Stomach smooth muscle (tissue), 2 donors: ENCODE measurements around the gene TMC4.
A peak's percentile ranks its signal among the peaks of the same experiment; 100 is the strongest.
"Not testable (repeated sequence)": the region's sequence is repeated elsewhere in the genome, so short reads cannot be mapped to it uniquely, and the experiment has no call there.

ENCODE experiments used
- H3K27ac ChIP-seq: one replicate; pipeline ENCODE4 v1.7.0; 2013; ENCODE audit warnings: mild to moderate bottlenecking, low read length, inconsistent platforms
- H3K27me3 ChIP-seq, 2 donors: one replicate each; pipeline ENCODE4 v1.7.0; 2013; ENCODE audit warnings: low read length in 2 of 2; ENCODE audit not compliant: insufficient read depth in 2 of 2, control insufficient read depth in 1 of 2
- H3K36me3 ChIP-seq, 2 donors: one replicate each; pipeline ENCODE4 v1.7.0; 2013; ENCODE audit warnings: low read length in 2 of 2; ENCODE audit not compliant: control insufficient read depth in 2 of 2, insufficient read depth in 2 of 2
- H3K4me1 ChIP-seq: one replicate; pipeline ENCODE4 v1.7.0; 2013; ENCODE audit warnings: low read length; ENCODE audit not compliant: control insufficient read depth, insufficient read depth
- H3K4me3 ChIP-seq, 2 donors: one replicate each; pipeline ENCODE4 v1.7.0; 2013; ENCODE audit warnings: low read length in 2 of 2
- H3K9ac ChIP-seq, 2 donors: one replicate each; pipeline ENCODE4 v1.7.0; 2013; ENCODE audit warnings: low read length in 2 of 2, mild to moderate bottlenecking in 1 of 2
- H3K9me3 ChIP-seq, 2 donors: one replicate each; pipeline ENCODE4 v1.7.0; 2013; ENCODE audit warnings: low read length in 2 of 2; ENCODE audit not compliant: control insufficient read depth in 2 of 2
- donor health status: healthy.
- donor health status: Pancreatic carcinoma.

Gene TMC4

DNA sequence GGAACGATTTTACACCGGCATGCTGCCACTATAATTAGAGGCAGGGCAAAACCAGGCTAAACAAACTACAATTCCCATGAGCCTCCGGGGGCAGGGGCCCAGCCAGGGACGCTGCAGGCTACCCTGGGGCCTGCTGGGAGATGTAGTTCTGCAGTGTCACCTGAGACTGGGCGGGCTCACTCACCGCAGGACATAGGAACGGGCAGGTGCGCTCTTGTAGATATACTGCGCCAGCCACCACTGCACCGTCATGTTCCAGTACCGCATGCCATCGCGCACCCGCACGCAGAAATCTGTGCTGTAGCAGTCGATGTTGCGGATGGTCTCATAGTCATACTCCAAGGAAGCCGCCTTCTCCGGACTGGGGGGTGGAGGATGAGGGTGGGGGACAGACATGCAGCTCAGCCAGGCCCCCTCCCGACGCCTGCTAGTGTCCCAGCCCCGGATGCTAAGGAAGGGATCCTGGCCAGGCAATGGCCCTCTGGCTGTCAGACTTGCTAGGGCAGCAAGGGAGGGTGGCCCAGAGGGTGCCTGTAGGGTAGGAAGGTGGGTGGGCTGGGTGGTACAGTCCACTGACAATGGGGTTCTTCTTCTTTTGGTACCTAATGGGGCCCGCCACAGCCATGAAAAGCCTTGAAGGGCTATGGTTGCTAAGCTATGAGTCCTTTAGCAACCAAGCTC, 5.8 kb upstream of the TMC4 start:
- Histone ChIP-seq H3K9ac (no peak overlapping the region), H3K4me1 (no peaks in the 10 kb centered on the region), H3K4me3 (no peak overlapping the region), H3K36me3 (peaks cover 0 to 10% of the 10 kb centered on the region in 2 donors), H3K27me3 (peaks cover 0 to 2% of the 10 kb centered on the region in 2 donors), H3K27ac (no peak overlapping the region), H3K9me3 (no peaks in the 10 kb centered on the region)

GRCh38 chr19:54173951-54174834, 1.2 kb upstream of the TMC4 start:
- Histone ChIP-seq H3K4me3 (no peak overlapping the region), H3K4me1 (no peaks in the 10 kb centered on the region), H3K36me3 (peaks cover 0 to 2% of the 10 kb centered on the region in 2 donors), H3K27ac (no peak overlapping the region), H3K9me3 (no peaks in the 10 kb centered on the region), H3K27me3 (peaks cover 6 to 8% of the 10 kb centered on the region in 2 donors), H3K9ac (no peak overlapping the region)

DNA sequence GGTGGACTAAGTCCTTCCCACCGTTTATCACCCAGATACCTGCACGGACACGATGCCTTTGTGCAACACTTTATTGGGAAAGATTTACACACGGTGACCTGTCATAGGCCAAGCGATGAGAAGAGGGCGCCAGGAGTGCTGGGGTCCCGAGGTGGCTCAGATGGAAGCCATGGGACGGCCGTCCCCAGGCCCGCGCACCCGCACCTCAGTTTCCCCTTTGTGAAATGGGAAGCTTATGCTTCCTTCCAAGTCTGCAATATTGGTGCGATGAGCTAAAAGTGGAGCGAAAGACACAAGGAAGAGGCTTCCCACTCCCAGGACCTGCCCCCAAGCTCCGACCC, 369 bp upstream of the TMC4 start:
- Histone ChIP-seq H3K9ac (no peak overlapping the region), H3K36me3 (peaks cover 0 to 2% of the 10 kb centered on the region in 2 donors), H3K27me3 (peaks cover 6 to 8% of the 10 kb centered on the region in 2 donors), H3K4me1 (peaks cover 2% of the 10 kb centered on the region), H3K27ac (no peak overlapping the region), H3K9me3 (no peaks in the 10 kb centered on the region), H3K4me3 (no peak overlapping the region)

DNA sequence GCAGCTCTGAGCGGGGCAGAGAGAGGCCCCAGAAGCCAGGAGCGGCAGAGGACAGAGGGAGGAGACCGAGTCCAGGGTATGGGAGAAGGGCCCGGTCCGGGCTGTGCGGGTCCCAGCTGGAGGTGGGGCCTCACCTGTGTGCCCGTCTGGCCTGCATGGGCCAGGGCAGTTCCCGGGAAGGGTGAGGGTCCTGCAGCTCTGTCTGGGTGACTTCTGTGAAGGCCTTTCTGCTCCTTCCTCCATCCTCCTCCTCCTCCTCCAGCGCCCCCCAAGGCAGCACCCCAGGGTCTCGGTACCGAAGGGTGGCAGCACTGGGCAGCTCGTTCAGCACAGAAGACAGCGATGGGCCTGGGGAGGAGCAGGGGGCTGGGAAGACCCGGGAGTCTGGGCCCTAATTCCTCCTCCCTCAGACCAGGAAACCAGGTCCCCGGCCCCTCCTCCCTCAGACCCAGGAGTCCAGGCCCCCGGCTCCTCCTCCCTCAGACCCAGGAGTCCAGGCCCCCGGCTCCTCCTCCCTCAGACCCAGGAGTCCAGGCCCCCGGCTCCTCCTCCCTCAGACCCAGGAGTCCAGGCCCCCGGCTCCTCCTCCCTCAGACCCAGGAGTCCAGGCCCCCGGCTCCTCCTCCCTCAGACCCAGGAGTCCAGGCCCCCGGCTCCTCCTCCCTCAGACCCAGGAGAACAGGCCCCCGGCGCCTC, 1.1 kb downstream of the TMC4 start:
- H3K9me3 ChIP-seq, H3K9ac ChIP-seq, H3K36me3 ChIP-seq, H3K4me1 ChIP-seq, H3K4me3 ChIP-seq, H3K27ac ChIP-seq: not testable (repeated sequence)
- H3K27me3 ChIP-seq: peaks cover 8 to 11% of the 10 kb centered on the region in 2 donors

DNA sequence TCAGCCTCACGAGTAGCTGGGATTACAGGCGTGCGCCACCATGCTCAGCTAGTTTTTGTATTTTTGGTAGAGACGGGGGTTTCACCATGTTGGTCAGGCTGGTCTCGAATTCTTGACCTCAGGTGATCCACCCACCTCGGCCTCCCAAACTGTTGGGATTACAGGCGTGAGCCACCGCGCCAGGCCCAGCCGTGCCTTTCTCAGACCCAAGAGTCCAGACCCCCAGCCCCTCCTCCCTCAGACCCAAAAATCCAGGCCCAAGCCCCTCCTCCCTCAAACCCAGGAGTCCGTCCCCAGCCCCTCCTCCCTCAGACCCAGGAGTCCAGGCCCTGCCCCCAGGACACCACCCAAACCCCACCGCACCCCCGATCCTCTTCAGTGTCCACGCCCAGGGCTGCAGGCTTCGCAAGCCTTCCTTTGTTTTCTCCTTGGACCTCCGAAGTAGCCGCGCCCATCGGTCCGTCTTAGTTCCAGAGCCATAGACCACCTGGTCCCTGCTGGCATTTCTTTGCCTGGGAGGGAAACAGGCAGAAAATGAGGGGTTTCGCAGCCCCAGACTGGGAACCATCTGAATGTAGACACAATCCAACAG, 3.7 kb downstream of the TMC4 start:
- Histone ChIP-seq H3K27me3 (peaks cover 18 to 21% of the 10 kb centered on the region in 2 donors), H3K36me3 (no peaks in the 10 kb centered on the region), H3K4me1 (peaks cover 6% of the 10 kb centered on the region), H3K27ac (no peak overlapping the region), H3K4me3 (no peak overlapping the region), H3K9me3 (no peaks in the 10 kb centered on the region), H3K9ac (no peak overlapping the region)

DNA sequence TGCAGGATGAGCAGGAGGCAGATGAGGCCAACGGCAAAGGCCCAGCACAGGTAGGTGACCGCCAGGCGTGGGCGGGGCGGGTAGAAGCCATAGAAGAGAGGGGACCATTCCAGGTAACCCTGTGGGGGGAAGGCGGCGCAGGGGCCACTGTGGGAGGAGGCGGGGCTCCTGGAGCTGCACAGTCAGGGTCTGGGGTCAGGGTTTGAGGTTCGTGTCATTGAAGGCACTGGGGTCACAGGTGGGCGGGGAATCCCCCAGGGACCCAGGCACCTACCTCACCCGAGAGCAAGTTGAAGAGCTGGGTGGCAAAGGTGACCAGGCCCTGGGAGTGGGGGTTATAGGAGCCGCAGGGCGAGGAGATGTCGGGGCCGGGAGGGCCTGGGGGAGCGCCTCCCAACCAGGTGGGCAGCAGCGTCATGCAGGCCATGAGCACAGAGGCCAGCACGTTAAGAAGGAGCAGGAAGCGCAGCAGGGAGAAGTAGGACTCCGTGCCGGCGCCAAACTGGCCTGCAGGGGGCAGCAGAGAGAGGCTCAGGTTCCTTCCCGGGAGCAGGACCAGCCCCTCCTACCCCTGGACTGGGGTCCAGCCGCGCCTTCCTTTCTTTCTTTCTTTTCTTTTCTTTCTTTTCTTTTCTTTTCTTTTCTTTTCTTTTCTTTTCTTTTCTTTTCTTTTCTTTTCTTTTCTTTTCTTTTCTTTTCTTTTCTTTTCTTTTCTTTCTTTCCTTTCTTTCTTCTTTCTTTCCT, 4.6 kb downstream of the TMC4 start:
- Histone ChIP-seq H3K27me3 (peaks cover 14 to 23% of the 10 kb centered on the region in 2 donors), H3K4me1 (peaks cover 7% of the 10 kb centered on the region), H3K36me3 (no peaks in the 10 kb centered on the region), H3K27ac (no peak overlapping the region), H3K9me3 (no peaks in the 10 kb centered on the region), H3K9ac (no peak overlapping the region), H3K4me3 (no peak overlapping the region)

DNA sequence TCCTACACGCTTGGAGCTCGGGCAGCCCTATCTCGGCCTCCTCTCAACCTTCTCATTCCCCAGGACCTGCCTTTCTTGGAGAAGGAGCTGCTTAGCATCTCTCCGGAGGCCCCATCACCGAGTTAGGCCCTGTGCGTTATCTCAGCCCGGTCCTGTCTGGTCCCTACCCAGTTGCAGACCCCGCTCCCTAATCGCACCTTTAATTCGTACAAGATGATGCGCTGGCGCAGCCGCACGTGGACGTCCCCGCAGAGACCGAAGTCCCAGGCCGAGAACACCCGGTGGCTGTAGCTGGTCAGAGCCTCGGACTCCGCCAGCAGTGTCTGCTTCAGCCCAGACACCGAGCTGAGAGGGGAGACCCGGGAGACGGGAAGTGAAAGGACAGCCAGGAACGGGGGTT, 7.7 kb downstream of the TMC4 start:
- Histone ChIP-seq H3K36me3 (no peaks in the 10 kb centered on the region), H3K27me3 (peaks cover 9 to 17% of the 10 kb centered on the region in 2 donors), H3K9me3 (no peaks in the 10 kb centered on the region), H3K4me1 (peaks cover 21% of the 10 kb centered on the region), H3K27ac (no peak overlapping the region), H3K4me3 (no peak overlapping the region), H3K9ac (no peak overlapping the region)

- Histone ChIP-seq H3K4me1 (peaks cover 24% of the 10 kb centered on the region), H3K9me3 (no peaks in the 10 kb centered on the region), H3K27ac (no peak overlapping the region), H3K36me3 (no peaks in the 10 kb centered on the region), H3K27me3 (peaks cover 9 to 17% of the 10 kb centered on the region in 2 donors), H3K9ac (no peak overlapping the region), H3K4me3 (peak overlapping the region in 1 of 2 donors; percentile 35)
Observed at GRCh38 chr19:54164369-54165068, 8.4 kb downstream of the TMC4 start.

DNA sequence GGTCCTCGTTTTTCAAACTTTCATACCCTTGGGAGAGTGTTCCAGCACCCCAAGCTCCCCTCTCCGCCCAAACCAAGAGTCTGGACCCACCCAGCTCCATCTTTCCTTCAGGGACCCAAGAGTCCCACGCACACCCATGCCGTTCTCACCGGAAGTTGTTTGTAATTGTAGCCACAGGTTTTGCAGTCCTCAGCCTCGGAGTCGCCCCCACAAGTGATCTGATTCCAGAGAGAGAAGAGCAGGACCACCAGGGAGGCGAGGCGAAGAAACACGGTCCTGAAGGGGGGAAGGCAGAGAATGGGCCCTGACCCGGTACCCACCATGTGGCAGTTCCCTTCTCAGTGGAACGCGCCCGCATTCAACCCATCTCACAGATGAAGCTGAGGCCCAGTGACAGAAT, 10.1 kb downstream of the TMC4 start:
- Histone ChIP-seq H3K9me3 (no peaks in the 10 kb centered on the region), H3K36me3 (peaks cover 0 to 2% of the 10 kb centered on the region in 2 donors), H3K4me3 (peak overlapping the region; percentile 42 to 68), H3K27ac (no peak overlapping the region), H3K9ac (no peak overlapping the region), H3K27me3 (peaks cover 9 to 12% of the 10 kb centered on the region in 2 donors), H3K4me1 (peaks cover 35% of the 10 kb centered on the region)
